Lower leg skin (tissue), 3 donors: ENCODE measurements around the gene SYF2.

Experiments used
- CTCF ChIP-seq, 3 donors: fragments of 450-650 bp; IDR thresholded peaks; one replicate each; pipeline ENCODE4 v1.5.1; 2016; ENCODE audit warnings: antibody characterized with exemption in 3 of 3, mild to moderate bottlenecking in 3 of 3, moderate library complexity in 2 of 3
- POLR2A ChIP-seq, 2 donors: fragments of 450-650 bp; IDR thresholded peaks; one replicate each; pipeline ENCODE4 v1.6.1; 2016 to 2017; ENCODE audit warnings: antibody characterized with exemption in 2 of 2, mild to moderate bottlenecking in 1 of 2, moderate library complexity in 1 of 2

GRCh38 chr1:25208092-25208491 is 24.2 kb downstream of the SYF2 start:
- TF ChIP-seq CTCF (IDR thresholded peaks at IDR 0.05) (no peak), POLR2A (IDR thresholded peaks at IDR 0.05) (no peak)
